ENCODE measurements around the gene DDB1.

- TF ChIP-seq ATF6 (CRISPR knock-in tag; IDR thresholded peaks at IDR 0.05) (no peak), ZNF174 (CRISPR knock-in tag; IDR thresholded peaks at IDR 0.05) (no peak), RBBP5 (IDR thresholded peaks at IDR 0.05; ENCODE audit: borderline replicate concordance, insufficient read depth, low read length, poor library complexity, severe bottlenecking) (no peak)
These were observed 76.0 kb downstream of the DDB1 start for GRCh38 chr11:61256710-61257482.
